Heart left ventricle (tissue), 16 donors: ENCODE measurements around the gene TGFBR3. TPM values are rescaled to one million over a fixed set of nuclear protein-coding genes. Genes with fewer than 3 reads are reported as not detected.
A peak's percentile ranks its signal among the peaks of the same experiment; 100 is the strongest.

Experiments used
- ATAC-seq, 4 donors: fragments of 200-7000 bp; cut with Tn5 transposase; one replicate each; pipeline ENCODE4 v1.9.1; 2020 to 2022; ENCODE audit warnings: moderate library complexity in 4 of 4, mild to moderate bottlenecking in 3 of 4, moderate number of reproducible peaks in 1 of 4
- DNase-seq, 5 donors: peaks; one replicate each; pipeline ENCODE4 v3.0.0-alpha.2; 2020
- H3K27ac ChIP-seq, 12 donors: fragments of 200-600 bp; sonication (generic) in 4 of 12; one replicate each; pipeline versions ENCODE4 v1.5.0 to v1.8.0; 2016 to 2022; ENCODE audit warnings: mild to moderate bottlenecking in 2 of 12
- H3K27me3 ChIP-seq, 9 donors: fragments of 200-600 bp; sonication (generic) in 2 of 9; one replicate each; pipeline versions ENCODE4 v1.5.1 to v1.8.0; 2016 to 2022; ENCODE audit warnings: mild to moderate bottlenecking in 3 of 9
- H3K36me3 ChIP-seq, 9 donors: fragments of 200-600 bp; sonication (generic) in 2 of 9; one replicate each; pipeline versions ENCODE4 v1.5.0 to v1.8.0; 2018 to 2022; ENCODE audit warnings: mild to moderate bottlenecking in 2 of 9
- H3K4me1 ChIP-seq, 12 donors: fragments of 200-600 bp; sonication (generic) in 4 of 12; one replicate each; pipeline versions ENCODE4 v1.5.0 to v1.8.0; 2016 to 2022; ENCODE audit warnings: mild to moderate bottlenecking in 3 of 12
- H3K4me3 ChIP-seq, 12 donors: fragments of 200-600 bp; sonication (generic) in 4 of 12; one replicate each; pipeline versions ENCODE4 v1.5.0 to v1.8.0; 2017 to 2022; ENCODE audit warnings: mild to moderate bottlenecking in 9 of 12, moderate library complexity in 4 of 12
- H3K9me3 ChIP-seq, 12 donors: fragments of 200-600 bp; sonication (generic) in 4 of 12; one replicate each; pipeline versions ENCODE4 v1.5.0 to v1.8.0; 2016 to 2022; ENCODE audit warnings: mild to moderate bottlenecking in 1 of 12
- POLR2A ChIP-seq, 2 donors: fragments of 450-650 bp; IDR thresholded peaks; one replicate each; pipeline ENCODE4 v1.6.1; 2017; ENCODE audit warnings: antibody characterized with exemption in 2 of 2, mild to moderate bottlenecking in 2 of 2, moderate library complexity in 2 of 2
- WGBS, 4 donors: extraction: QIAGEN DNeasy Blood & Tissue Kit in 2 of 4; methylation state at CpG; one replicate each; pipeline versions ENCODE4 v1.1.5 to v1.1.7; 2013 to 2018; 5-methylcytosine and 5-hydroxymethylcytosine counted together
- intact Hi-C, 10 donors: fragments of 100-400 bp; cut with DNase I; formaldehyde crosslinking; loops; one replicate each; pipeline versions ENCODE4 v1.11.1 to v1.14.2; 2022
- polyA plus RNA-seq, 2 donors: library from polyadenylated mRNA; stranded (reverse); fragments of 200-250 nt; gene quantifications; one replicate each; pipeline ENCODE4 v1.2.3, GENCODE V29; 2013
- total RNA-seq, 9 donors: library from RNA; depleted of rRNA in 2 of 9; stranded (reverse); fragments of >200 nt in 2 of 9; fragmentation: NEBNext Ultra II Directional in 3 of 9; extraction: Animal tissue kit (Norgen Biotek cat#: 25700) in 3 of 9; gene quantifications; one replicate each; pipeline versions ENCODE4 v1.1.0 to v1.2.4, GENCODE V29; 2016 to 2023
- TF ChIP-seq, protein P1 (sequence below), 12 donors: fragments of 200-600 bp; sonication (generic) in 4 of 12; IDR thresholded peaks; one replicate each; pipeline versions ENCODE4 v1.5.0 to v1.8.0; 2018 to 2022; ENCODE audit warnings: antibody characterized with exemption in 12 of 12, mild to moderate bottlenecking in 5 of 12
- donor health status: ischemic (EF 13 %, LVEDD 7.1; RV severe dilation, severe dysfunction).
- donor health status: healthy with polysubstance abuse.
- donor health status: DM: no; HTN: yes; CAD: no.
- donor health status: DM: no; HTN: no; CAD: no.
- donor health status: ischemic (EF 25% LVEDD 6.9; RV normal size, moderate dysfunction).
- donor health status: ischemic (EF 25% LVEDD 5.7; RV mildly dilated, moderate dysfunction).
- donor health status: healthy.
- donor health status: DM: yes; HTN: yes; CAD: no.
- donor health status: ischemic (EF 35%, LVEDD 5.7; RV mildly dilated, moderate dysfunction).
- donor health status: nonischemic (EF 11% LVEDD 7.7; RV severe dilation, severe dysfunction).
- donor health status: DM: yes; HTN: yes; CAD: no.
- donor health status: PGD.
- donor health status: ischemic (EF 29% LVEDD 5.4; RV normal size, mild dysfunction).
- donor health status: nonischemic (EF 23%, LVEDD 6.1; RV moderate dilation, normal function).

TGFBR3 gene
- total and polyA plus RNA-seq, 11 donors: 6.9 to 51.8 (median 22.7) TPM

DNA sequence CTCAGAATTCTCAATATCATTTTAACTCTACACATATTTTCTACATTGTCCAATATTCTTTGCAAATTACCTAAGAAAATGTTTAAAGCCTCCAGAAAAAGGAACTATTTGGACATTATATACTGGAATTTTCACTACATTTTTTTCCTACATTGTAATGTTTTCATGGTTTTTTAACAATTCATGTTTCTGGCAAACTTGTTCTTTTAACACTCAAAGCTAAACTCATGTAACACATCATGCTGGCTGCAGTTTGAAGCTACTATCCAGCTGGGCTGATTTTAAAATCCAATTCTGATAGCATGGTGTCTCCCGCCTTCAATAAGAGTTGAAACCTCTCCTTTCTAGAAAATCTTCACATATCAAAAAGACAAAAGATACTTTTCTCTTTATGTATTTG lies 52.0 kb downstream of the TGFBR3 start:
- intact Hi-C loops: loop anchor here in 3 of 10 donors (5.0 kb wide), 1 partner anchor 53 kb away; the partner anchor contains the start of gene TGFBR3 (in 3 of the 3)
- no peak overlapping the region for H3K4me3 ChIP-seq
- ATAC-seq: no peak
- H3K27me3 ChIP-seq: no peaks in the 10 kb centered on the region
- no peaks in the 10 kb centered on the region for H3K9me3 ChIP-seq
- H3K27ac ChIP-seq: peak overlapping the region in 1 of 12 donors; percentile 70
- H3K4me1 ChIP-seq: peaks cover 3 to 45% (median 22%) of the 10 kb centered on the region in 12 donors
- no peak for TF ChIP-seq POLR2A (IDR thresholded peaks at IDR 0.05)
- TF ChIP-seq, protein P1, sequence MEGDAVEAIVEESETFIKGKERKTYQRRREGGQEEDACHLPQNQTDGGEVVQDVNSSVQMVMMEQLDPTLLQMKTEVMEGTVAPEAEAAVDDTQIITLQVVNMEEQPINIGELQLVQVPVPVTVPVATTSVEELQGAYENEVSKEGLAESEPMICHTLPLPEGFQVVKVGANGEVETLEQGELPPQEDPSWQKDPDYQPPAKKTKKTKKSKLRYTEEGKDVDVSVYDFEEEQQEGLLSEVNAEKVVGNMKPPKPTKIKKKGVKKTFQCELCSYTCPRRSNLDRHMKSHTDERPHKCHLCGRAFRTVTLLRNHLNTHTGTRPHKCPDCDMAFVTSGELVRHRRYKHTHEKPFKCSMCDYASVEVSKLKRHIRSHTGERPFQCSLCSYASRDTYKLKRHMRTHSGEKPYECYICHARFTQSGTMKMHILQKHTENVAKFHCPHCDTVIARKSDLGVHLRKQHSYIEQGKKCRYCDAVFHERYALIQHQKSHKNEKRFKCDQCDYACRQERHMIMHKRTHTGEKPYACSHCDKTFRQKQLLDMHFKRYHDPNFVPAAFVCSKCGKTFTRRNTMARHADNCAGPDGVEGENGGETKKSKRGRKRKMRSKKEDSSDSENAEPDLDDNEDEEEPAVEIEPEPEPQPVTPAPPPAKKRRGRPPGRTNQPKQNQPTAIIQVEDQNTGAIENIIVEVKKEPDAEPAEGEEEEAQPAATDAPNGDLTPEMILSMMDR (IDR thresholded peaks at IDR 0.05): no peak
- DNase-seq: no peak
- H3K36me3 ChIP-seq: no peaks in the 10 kb centered on the region
- WGBS, 4 donors: 84 to 90% (median 87%) methylated on average over 1 of the region's 1 CpG

DNA sequence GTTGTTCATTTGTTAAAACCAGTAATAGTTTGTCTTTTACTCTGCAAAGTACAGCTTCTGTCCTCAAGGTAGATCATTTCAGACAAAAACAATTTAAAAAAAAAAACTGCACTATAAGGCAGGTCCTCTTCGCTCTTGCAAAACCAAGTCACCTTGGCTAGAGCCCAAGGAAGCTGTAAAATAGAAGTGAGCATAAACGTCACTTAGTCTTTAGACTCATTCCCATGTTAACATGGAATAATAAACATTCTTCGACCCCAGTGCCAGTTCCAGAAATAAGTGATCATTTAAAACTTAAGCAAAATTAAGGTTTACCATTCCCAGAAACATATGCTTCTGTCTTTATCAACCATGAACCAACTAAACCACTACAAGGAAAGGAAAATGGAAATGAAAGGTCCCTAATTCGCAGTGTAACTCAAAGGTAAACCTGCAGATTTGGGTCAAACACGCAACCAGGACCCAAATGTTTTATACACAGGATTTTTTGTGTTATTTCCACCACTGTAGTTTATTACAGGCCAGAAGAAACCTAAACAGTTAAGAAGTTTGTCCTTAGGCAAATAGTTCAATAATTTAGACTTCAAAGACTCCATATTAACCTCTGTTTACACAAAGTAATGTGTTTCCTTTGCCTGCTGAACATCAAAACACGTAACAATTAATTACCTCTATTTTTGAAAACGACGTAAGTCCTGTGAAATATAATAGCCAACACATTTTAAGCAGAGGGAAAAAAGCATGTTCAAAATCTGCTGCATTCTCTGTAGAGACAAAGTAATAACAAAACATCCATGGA lies 54.6 kb downstream of the TGFBR3 start:
- no peak overlapping the region for H3K4me3 ChIP-seq
- peak overlapping the region in 11 of 12 donors; percentile 62 to 93 (median 85) for H3K27ac ChIP-seq
- no peaks in the 10 kb centered on the region for H3K27me3 ChIP-seq
- peaks cover 3 to 61% (median 39%) of the 10 kb centered on the region in 12 donors for H3K4me1 ChIP-seq
- TF ChIP-seq POLR2A (IDR thresholded peaks at IDR 0.05): no peak
- intact Hi-C loops: loop anchor here in 3 of 10 donors (5.0 kb wide), 1 partner anchor 56 kb away; the partner anchor contains the start of gene TGFBR3 (in 3 of the 3)
- 67 to 76% (median 69%) methylated on average over 8 of the region's 8 CpGs for WGBS, 4 donors
- H3K9me3 ChIP-seq: no peaks in the 10 kb centered on the region
- no peaks in the 10 kb centered on the region for H3K36me3 ChIP-seq
- ATAC-seq: no peak
- DNase-seq: no peak

DNA sequence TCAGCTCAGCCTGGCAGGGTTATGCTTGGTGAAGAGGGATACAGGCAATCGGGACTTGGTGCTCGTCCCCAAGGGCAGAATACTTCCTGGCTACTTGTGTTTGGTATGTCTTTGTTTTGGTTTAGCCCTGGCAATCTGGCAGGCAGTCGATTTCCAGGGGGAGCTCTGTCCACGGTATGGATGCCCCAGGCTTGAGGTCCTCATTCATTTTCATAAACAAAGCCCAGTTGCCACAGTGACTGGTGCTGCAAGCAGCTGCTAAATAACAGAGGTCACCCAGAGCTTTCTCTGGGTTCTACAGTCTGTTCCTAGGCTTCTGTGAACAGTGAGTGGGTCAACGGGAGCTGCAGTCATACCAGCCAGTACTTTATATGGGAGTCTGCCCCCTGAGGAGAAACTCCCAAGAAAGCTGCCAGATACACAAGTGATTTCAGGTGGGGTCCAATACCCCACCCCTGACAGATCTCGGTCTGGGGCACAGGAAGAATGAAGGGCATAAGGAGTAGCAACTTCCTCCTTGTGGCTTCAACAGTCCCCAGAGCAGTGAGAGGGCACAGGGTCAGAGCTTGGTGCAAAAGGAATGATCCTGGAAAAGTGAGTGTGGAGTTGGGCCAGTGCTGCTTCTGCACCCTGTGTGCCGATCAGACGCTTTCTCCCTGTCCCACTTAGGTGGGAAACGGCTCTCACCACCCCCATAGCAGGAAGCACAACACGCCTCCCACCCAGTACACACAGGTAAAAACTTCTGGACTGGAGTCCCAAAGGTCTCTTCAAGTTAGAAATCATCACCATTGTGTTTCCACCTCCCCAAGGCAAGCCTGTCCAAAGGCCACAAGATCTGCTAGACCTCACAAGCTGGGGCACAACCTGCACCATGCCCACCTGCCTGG lies 55.5 kb downstream of the TGFBR3 start:
- peak overlapping the region in 1 of 12 donors; percentile 11 for H3K4me3 ChIP-seq
- intact Hi-C loops: loop anchor here in 4 of 10 donors (1.0 to 5.0 kb wide), 2 partner anchors 55 to 57 kb away; partner anchors contain the start of gene TGFBR3 (in 3 of the 4)
- WGBS, 4 donors: 27 to 39% (median 32%) methylated on average over 7 to 10 of the region's 10 CpGs

More for the DNA sequence above, 55.5 kb downstream of the TGFBR3 start:
- DNase-seq (peak; percentile 69 to 86 (median 81)), ATAC-seq (peak; percentile 75 to 80 (median 76))
- TF ChIP-seq, protein P1 (IDR thresholded peaks at IDR 0.05): peak in 10 of 12 donors; percentile 21 to 64 (median 48)
- no peak for TF ChIP-seq POLR2A (IDR thresholded peaks at IDR 0.05)
- H3K27ac ChIP-seq: peak overlapping the region; percentile 33 to 94 (median 84)
- H3K36me3 ChIP-seq: no peaks in the 10 kb centered on the region
- H3K9me3 ChIP-seq: no peaks in the 10 kb centered on the region
- peaks cover 3 to 57% (median 39%) of the 10 kb centered on the region in 12 donors for H3K4me1 ChIP-seq
- H3K27me3 ChIP-seq: no peaks in the 10 kb centered on the region
